Body of pancreas (tissue), 4 donors: ENCODE data around the gene ABI3BP.

Source experiments
- POLR2A ChIP-seq, 3 donors: fragments of 450-650 bp; IDR thresholded peaks; one replicate each; pipeline ENCODE4 v1.6.1; 2016; ENCODE audit warnings: antibody characterized with exemption in 3 of 3, mild to moderate bottlenecking in 2 of 3
- TF ChIP-seq, protein P1 (sequence below), 7 experiments: fragments of 450-650 bp in 4 of 7; fragments of 200-600 bp in 3 of 7; sonication (generic) in 3 of 7; IDR thresholded peaks; one replicate each; pipeline ENCODE4 v1.5.1; 2016 to 2019; ENCODE audit warnings: antibody characterized with exemption in 7 of 7

DNA sequence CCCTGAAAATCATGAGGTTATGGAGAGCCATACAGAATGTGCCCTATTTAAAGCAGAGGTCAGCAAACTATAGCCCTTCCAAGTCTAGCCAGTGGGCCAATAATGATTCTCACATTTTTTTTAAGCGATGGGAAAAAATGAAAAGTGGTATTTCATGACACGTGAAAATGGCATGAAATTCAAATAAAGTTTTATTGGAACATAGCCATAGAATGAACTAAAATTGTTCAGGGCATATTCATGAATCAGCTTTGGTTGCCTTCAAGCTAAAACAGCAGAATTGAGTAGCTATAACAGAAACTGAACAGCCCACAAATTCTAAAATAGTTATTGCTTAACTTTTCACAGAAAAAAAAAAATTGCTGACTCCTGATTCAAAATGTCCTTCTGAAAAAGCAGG lies 179.4 kb downstream of the ABI3BP start:
- TF ChIP-seq, protein P1, sequence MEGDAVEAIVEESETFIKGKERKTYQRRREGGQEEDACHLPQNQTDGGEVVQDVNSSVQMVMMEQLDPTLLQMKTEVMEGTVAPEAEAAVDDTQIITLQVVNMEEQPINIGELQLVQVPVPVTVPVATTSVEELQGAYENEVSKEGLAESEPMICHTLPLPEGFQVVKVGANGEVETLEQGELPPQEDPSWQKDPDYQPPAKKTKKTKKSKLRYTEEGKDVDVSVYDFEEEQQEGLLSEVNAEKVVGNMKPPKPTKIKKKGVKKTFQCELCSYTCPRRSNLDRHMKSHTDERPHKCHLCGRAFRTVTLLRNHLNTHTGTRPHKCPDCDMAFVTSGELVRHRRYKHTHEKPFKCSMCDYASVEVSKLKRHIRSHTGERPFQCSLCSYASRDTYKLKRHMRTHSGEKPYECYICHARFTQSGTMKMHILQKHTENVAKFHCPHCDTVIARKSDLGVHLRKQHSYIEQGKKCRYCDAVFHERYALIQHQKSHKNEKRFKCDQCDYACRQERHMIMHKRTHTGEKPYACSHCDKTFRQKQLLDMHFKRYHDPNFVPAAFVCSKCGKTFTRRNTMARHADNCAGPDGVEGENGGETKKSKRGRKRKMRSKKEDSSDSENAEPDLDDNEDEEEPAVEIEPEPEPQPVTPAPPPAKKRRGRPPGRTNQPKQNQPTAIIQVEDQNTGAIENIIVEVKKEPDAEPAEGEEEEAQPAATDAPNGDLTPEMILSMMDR (IDR thresholded peaks at IDR 0.05) = no peak
- no peak for TF ChIP-seq POLR2A (IDR thresholded peaks at IDR 0.05)
